GM18507 (cell line): ENCODE data around the gene ZNF112.
"Not testable (repeated sequence)": the region's sequence is repeated elsewhere in the genome, so short reads cannot be mapped to it uniquely, and the experiment has no call there.

ENCODE experiments used
- DNase-seq: peaks from one replicate; pipeline ENCODE4 v3.0.0; 2011; ENCODE audit warnings: low read depth; ENCODE audit not compliant: insufficient read length; ENCODE audit errors: extremely low spot score
- FAIRE-seq: peaks from 2 replicates; lab custom pipeline; 2011; peaks lifted over from hg19 to GRCh38; lab: Jason Lieb, UNC

The ZNF112 gene

GRCh38 chr19:44356383-44357111, at the start of gene ZNF112:
ZNF112 (minus strand) TSS chr19:44356680; CDS start chr19:44340539, 16,141 bp downstream.
- FAIRE-seq = no peak
- DNase-seq = no peak

- FAIRE-seq (no peak), DNase-seq (peak; percentile 12)
These were observed 44.9 kb upstream of the ZNF112 start, which contains the start of gene ZNF285 for GRCh38 chr19:44401139-44402115. ZNF285 (minus strand) TSS chr19:44401608; CDS start chr19:44397213, 4,395 bp downstream.

DNA sequence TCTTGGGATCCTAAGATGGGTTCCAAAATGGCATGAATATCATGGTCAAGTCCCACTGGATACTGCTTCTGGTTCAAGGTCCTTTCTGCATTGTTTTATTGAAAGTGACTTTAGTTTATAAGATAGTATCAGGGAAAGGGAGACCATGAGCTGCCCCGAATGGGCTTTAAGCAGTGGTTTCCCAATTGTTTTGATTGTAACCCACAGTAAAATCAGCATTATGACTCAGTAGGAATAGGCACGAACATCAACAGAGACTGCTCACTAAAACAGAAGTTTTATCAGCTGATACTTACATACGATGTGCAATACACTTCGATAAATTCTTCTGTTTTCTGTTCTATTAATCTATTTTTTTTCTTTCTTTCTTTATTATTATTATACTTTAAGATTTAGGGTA, 32.8 kb upstream of the ZNF112 start:
- FAIRE-seq, DNase-seq: not testable (repeated sequence)

DNA sequence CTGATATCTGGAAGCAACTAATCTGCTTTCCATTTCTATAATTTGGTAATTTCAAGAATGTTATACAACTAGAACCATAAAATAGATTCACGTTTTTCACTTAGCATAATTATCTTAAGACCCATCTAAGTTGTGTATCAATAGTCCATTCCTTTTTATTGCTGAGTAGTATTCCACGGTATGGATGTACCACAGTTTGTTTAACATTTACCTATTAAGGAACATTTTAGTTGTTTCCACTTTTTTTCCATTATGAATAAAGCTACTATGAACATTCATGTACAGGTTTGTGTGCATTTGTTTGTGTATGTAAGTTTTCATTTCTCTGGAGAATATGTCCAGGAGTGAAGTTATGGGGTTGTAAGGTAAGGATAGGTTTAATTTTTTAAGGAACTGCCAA, 18.3 kb upstream of the ZNF112 start:
- FAIRE-seq = no peak
- DNase-seq = no peak

DNA sequence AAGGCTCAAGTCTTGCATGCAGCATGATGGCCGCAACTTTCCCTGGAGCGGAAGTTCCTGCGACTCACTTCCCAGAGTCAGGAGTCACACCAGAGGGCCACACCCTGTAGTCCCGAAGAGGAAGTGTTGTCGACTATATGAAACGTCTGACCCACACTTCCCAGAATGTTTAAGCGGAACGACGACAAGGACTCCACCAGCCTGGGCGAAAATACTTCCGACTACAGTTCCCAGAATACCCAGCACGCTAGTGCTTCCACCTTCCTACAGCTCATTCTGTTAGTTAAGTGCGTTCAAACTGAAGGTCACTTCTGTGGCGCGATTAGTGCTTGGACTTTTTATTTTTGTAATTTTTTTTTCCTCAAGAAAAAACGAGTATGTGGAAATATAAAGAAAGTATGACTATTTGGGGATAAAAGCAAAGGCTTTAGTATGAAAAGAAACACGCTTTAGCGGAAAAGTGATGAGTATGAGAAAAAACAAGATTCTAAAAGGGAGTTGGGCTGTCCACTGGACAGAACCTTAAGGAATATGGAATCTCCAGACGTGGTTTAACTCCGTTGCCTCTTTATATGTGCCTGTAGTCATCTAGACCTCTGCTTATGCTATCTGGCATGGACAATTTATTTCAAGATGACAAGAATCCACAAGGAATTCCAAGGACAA, 15.5 kb upstream of the ZNF112 start:
- no peak for FAIRE-seq
- no peak for DNase-seq

GRCh38 chr19:44367024-44367423, 10.5 kb upstream of the ZNF112 start:
- no peak for FAIRE-seq

GRCh38 chr19:44346556-44346955, 9.9 kb downstream of the ZNF112 start:
- no peak for DNase-seq

More at GRCh38 chr19:44367024-44367423, 10.5 kb upstream of the ZNF112 start:
- no peak for DNase-seq

DNA sequence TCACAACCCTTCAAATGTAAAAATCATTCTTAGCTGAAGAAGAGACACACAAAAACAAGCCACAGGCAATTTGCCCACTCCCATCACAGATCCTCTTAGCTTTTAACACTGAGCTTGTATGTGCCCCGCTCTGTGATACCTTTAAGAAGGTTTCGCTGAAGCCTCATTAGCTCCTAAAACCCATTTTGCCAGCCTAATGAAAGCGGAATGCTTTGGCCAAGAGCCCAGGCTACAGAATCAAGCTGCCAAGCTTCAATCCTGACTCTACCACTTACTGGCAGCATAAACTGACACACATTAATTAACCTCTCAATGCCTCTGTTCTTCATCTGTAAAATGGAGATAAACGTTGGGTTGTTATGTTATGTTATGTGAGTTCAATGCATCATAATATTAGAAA, 10.5 kb downstream of the ZNF112 start:
- DNase-seq = no peak
- no peak for FAIRE-seq

More at GRCh38 chr19:44346556-44346955, 9.9 kb downstream of the ZNF112 start:
- FAIRE-seq = no peak

DNA sequence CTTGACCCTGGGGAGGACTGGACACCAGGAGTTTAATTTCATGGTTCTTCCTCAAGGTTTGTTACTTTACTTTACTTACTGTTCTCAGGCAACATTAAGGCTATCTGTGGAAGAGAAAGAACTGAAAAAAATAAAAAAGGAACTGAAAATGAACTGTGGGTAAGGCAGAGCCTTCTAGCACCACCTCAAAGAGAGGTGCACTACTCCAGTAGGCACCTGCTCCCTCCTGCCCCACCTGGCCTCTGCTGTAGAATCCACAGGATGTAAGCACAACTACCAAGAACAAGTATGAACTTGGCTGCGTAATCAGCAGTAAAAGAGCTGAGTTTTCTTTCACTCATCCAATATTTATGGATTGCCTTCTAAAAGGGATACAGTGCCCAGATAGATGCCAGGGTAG, 12.2 kb downstream of the ZNF112 start:
- DNase-seq = no peak
- FAIRE-seq = no peak

- DNase-seq (no peak), FAIRE-seq (no peak)
These were observed 14.7 kb downstream of the ZNF112 start for GRCh38 chr19:44341794-44342193.

DNA sequence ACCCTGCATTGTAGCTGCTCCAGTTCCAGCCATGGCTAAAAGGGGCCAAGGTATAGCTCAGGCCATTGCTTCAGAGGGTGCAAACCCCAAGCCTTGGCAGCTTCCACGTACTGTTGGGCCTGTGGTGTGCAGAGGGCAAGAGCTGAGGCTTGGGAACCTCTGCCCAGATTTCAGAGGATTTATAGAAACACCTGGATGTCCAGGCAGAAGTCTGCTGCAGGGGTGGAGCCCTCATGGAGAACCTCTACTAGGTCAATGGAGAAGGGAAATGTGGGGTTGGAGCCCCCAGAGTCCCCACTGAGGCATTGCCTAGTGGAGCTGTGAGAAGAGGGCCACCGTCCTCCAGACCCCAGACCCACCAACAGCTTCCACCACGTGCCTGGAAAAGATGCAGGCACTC, 21.8 kb downstream of the ZNF112 start:
- DNase-seq, FAIRE-seq: not testable (repeated sequence)

DNA sequence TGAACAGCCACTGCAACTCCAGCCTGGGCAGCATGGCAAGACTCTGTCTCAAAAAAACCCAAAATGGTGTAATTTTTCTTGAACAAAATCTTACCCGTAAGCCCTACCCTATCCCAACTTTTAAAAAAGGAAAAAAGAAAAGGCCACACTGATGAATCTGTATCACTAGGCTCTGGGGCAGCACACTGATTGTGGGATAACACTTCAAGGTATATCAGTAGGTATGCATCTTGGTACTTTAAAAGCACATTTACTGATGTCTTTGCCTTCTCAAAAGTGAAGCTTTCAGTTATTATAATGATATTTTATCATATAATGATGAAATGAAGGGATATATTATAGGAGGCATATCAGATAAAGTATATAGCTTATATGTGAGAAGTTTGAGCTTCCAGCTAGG, 24.3 kb downstream of the ZNF112 start:
- DNase-seq (no peak), FAIRE-seq (no peak)

- FAIRE-seq (no peak), DNase-seq (no peak)
These were observed 40.6 kb downstream of the ZNF112 start for GRCh38 chr19:44315883-44316282.

GRCh38 chr19:44313231-44313630, 43.2 kb downstream of the ZNF112 start:
- FAIRE-seq = no peak

GRCh38 chr19:44308011-44308410, 48.5 kb downstream of the ZNF112 start:
- FAIRE-seq (no peak), DNase-seq (no peak)

More at GRCh38 chr19:44313231-44313630, 43.2 kb downstream of the ZNF112 start:
- no peak for DNase-seq

DNA sequence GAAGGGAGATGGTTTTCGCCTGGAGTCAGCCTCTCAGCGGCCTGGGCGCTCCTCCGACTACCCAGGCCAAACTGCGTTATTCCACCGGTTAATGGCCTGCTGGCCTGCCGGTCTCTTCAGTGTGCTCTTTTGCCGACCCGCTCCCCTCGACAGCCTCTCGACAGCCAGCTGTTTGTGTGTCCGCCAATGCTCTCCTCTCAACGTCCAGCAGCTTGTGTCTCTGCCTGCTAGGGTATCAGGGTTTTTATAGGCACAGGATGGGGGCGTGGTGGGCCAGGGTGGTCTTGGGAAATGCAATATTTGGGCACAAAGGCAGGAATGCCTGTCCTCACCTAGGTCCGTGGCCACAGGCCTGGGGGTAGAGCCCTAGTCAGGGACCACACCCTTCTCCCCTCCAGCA, 50.2 kb downstream of the ZNF112 start:
- DNase-seq = no peak
- no peak for FAIRE-seq

GRCh38 chr19:44305457-44305856, 51.0 kb downstream of the ZNF112 start:
- FAIRE-seq (no peak), DNase-seq (no peak)

DNA sequence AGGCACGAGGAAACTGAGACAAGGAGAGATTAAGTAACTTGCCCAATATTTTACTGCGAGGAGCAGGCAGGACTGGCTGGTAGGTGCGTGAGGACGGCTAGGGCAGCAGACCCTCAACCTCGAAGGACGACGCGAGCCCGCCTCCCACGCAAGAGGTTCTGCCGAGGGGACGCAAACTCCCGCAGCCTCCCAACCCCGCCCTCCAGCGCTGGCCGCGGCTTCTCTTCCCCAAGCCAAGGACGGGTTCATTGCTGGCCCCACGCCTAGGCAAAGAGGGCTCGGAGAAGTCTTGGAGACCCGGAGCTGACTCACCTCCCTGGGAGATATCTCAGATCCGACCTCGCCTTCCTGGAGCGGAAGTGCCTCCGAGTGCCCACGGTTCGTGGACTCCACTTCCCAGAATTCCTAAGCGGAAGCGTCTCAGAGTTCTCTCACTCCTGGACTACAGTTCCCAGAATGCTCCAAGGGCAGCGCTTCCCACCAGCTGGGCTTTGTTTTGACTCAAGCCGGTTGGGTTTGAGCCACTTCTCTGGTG, 51.8 kb downstream of the ZNF112 start, which contains the start of gene ZNF235:
Gene ZNF235, minus strand, starts transcription at position 367 of the 535 bp plus-strand sequence. CDS start 1,621 bp downstream, outside the sequence.
- FAIRE-seq = peak; percentile 96
- peak; percentile 77 for DNase-seq

- FAIRE-seq (no peak), DNase-seq (no peak)
These were observed 52.4 kb downstream of the ZNF112 start for GRCh38 chr19:44303976-44304568.
